ENCODE results near the gene SCCPDH.

- TF ChIP-seq, protein P1, sequence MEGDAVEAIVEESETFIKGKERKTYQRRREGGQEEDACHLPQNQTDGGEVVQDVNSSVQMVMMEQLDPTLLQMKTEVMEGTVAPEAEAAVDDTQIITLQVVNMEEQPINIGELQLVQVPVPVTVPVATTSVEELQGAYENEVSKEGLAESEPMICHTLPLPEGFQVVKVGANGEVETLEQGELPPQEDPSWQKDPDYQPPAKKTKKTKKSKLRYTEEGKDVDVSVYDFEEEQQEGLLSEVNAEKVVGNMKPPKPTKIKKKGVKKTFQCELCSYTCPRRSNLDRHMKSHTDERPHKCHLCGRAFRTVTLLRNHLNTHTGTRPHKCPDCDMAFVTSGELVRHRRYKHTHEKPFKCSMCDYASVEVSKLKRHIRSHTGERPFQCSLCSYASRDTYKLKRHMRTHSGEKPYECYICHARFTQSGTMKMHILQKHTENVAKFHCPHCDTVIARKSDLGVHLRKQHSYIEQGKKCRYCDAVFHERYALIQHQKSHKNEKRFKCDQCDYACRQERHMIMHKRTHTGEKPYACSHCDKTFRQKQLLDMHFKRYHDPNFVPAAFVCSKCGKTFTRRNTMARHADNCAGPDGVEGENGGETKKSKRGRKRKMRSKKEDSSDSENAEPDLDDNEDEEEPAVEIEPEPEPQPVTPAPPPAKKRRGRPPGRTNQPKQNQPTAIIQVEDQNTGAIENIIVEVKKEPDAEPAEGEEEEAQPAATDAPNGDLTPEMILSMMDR (IDR thresholded peaks at IDR 0.05) = no peak
- TF ChIP-seq EZH2 (IDR thresholded peaks at IDR 0.05; ENCODE audit: borderline replicate concordance, insufficient read depth, low read depth, low read length, poor library complexity, severe bottlenecking) = no peak
These were observed 77.2 kb downstream of the SCCPDH start for GRCh38 chr1:246801241-246802020.
